Erythroblast (primary cell): Measurements from ENCODE around the gene PLCXD3.

Source experiments
- GATA1 ChIP-seq: IDR thresholded peaks from 2 replicates; pipeline ENCODE4 v1.6.1; 2011; ENCODE audit warnings: low read depth, mild to moderate bottlenecking, control low read depth, low read length, moderate library complexity
- POLR2A ChIP-seq: IDR thresholded peaks from 2 replicates; pipeline ENCODE4 v1.6.1; 2011; ENCODE audit warnings: mild to moderate bottlenecking, low read length

- TF ChIP-seq POLR2A (no peak), GATA1 (no peak)
Observed at GRCh38 chr5:41306005-41306404, 204.4 kb downstream of the PLCXD3 start.
